B cell (primary cell): ENCODE measurements around the gene CCNF.

Experiments
- EZH2 ChIP-seq: IDR thresholded peaks from 2 replicates; pipeline ENCODE4 v1.6.1; 2012; ENCODE audit warnings: borderline replicate concordance, low read depth, mild to moderate bottlenecking, moderate library complexity, low read length; ENCODE audit not compliant: insufficient read depth, poor library complexity, severe bottlenecking
- TF ChIP-seq, protein P1 (sequence below): fragments of 200-600 bp; IDR thresholded peaks from one replicate; pipeline ENCODE4 v1.8.0; 2022; ENCODE audit warnings: antibody characterized with exemption, mild to moderate bottlenecking

DNA sequence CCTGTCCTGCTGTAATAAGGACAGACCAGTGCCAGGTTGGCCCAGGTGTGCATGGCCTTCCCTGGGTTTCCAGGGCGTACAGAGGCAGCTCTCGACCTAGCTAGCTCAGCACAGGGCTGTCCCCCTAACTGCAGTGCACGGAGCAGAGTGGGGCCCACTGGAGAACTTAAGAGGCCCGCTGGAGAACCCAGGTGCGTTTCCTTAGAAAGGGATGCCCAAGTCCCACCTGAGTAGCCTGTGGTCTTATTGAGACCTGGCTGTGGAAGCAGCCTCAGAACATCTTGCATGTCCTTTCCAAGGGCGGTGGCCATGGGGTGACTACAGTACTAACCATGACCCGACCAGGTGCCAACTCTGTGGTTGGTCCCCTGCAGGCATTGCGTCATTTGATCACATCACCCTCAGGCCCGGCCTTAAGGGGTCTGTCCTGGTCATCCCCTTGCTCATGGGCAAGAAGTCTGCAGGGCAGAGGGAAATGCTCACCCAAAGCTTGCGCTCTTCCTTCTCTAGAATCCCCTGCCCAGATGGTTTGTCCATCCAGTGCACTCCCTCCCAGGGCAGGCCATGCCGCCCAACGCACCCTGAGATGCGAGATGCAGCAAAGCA lies 3.3 kb upstream of the CCNF start:
- TF ChIP-seq, protein P1, sequence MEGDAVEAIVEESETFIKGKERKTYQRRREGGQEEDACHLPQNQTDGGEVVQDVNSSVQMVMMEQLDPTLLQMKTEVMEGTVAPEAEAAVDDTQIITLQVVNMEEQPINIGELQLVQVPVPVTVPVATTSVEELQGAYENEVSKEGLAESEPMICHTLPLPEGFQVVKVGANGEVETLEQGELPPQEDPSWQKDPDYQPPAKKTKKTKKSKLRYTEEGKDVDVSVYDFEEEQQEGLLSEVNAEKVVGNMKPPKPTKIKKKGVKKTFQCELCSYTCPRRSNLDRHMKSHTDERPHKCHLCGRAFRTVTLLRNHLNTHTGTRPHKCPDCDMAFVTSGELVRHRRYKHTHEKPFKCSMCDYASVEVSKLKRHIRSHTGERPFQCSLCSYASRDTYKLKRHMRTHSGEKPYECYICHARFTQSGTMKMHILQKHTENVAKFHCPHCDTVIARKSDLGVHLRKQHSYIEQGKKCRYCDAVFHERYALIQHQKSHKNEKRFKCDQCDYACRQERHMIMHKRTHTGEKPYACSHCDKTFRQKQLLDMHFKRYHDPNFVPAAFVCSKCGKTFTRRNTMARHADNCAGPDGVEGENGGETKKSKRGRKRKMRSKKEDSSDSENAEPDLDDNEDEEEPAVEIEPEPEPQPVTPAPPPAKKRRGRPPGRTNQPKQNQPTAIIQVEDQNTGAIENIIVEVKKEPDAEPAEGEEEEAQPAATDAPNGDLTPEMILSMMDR, result no peak
- no peak for TF ChIP-seq EZH2
